A549 (cell line): ENCODE results near the gene SLC25A39.

Experiments used
- KDM1A ChIP-seq: fragments of 200-600 bp; sonication (generic); IDR thresholded peaks from 2 replicates; pipeline ENCODE4 v1.6.1; 2016; ENCODE audit warnings: low read depth, mild to moderate bottlenecking
- MAFK ChIP-seq: fragments of 450-650 bp; IDR thresholded peaks from 2 replicates; pipeline ENCODE4 v1.6.1; 2014; ENCODE audit not compliant: partially characterized antibody
- ZSCAN20 ChIP-seq: fragments of 250-450 bp; sonication (Bioruptor Pico); IDR thresholded peaks from 2 replicates; pipeline ENCODE4 v1.8.0; 2022; ENCODE audit warnings: mild to moderate bottlenecking, moderate library complexity
- TF ChIP-seq, protein P1 (sequence below): fragments of >200 bp; sonication (Bioruptor Twin); formaldehyde crosslinking; IDR thresholded peaks from 3 replicates; pipeline ENCODE4 v1.5.1; 2016

DNA sequence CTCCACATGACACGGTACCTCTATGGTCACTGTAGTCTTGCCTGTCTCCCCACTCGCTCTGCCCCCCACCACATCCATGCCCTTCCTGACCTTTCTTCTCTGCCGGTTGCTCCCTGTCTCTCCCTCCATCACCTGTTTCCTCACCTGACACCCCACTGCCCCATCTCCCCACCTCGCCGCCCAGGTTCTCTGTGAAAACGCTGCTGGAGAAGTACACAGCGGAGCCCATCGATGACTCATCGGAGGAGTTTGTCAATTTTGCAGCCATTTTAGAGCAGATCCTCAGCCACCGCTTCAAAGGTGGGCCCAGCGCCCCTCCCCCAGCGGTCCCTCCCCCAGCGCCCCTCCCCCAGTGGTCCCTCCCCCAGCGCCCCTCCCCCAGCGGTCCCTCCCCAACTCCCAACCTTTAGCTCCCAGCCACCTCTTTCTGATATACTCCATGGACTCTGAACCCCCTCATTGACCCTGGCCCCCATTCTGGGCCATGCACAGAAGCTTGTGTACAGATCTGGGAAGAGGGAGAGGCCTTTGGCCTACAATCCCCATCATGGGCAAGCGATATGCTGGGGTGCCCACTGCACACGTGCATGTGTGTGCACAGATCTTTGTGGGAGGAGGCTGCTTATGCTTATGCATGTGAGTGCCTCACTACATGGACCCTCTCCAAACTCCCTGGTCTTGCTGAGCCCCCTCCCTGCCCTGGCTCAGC, 12.1 kb downstream of the SLC25A39 start:
- TF ChIP-seq MAFK, result no peak
- no peak for TF ChIP-seq ZSCAN20 (CRISPR knock-in tag)
- TF ChIP-seq, protein P1, sequence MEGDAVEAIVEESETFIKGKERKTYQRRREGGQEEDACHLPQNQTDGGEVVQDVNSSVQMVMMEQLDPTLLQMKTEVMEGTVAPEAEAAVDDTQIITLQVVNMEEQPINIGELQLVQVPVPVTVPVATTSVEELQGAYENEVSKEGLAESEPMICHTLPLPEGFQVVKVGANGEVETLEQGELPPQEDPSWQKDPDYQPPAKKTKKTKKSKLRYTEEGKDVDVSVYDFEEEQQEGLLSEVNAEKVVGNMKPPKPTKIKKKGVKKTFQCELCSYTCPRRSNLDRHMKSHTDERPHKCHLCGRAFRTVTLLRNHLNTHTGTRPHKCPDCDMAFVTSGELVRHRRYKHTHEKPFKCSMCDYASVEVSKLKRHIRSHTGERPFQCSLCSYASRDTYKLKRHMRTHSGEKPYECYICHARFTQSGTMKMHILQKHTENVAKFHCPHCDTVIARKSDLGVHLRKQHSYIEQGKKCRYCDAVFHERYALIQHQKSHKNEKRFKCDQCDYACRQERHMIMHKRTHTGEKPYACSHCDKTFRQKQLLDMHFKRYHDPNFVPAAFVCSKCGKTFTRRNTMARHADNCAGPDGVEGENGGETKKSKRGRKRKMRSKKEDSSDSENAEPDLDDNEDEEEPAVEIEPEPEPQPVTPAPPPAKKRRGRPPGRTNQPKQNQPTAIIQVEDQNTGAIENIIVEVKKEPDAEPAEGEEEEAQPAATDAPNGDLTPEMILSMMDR, result no peak
- TF ChIP-seq KDM1A, result no peak
